Activated naive CD8-positive, alpha-beta T cell treated with anti-CD3 and anti-CD28 coated beads for 36 hours (primary cell): ENCODE results near the gene C1QTNF6. TPM values are rescaled to one million over a fixed set of nuclear protein-coding genes. Genes with fewer than 3 reads are reported as not detected.
"Not testable (repeated sequence)": the region's sequence is repeated elsewhere in the genome, so short reads cannot be mapped to it uniquely, and the experiment has no call there.

ENCODE experiments used
- DNase-seq: peaks from one replicate; pipeline ENCODE4 v3.0.0; 2021
- H3K27ac Mint-ChIP-seq: one replicate; pipeline ENCODE4 v1.8.0; 2022; ENCODE audit warnings: mild to moderate bottlenecking, moderate library complexity, mixed read lengths
- H3K27me3 Mint-ChIP-seq: one replicate; pipeline ENCODE4 v1.8.0; 2022; ENCODE audit warnings: mild to moderate bottlenecking, mixed read lengths
- H3K36me3 Mint-ChIP-seq: one replicate; pipeline ENCODE4 v1.8.0; 2021; ENCODE audit warnings: mild to moderate bottlenecking, mixed read lengths
- H3K4me1 Mint-ChIP-seq: one replicate; pipeline ENCODE4 v1.8.0; 2021; ENCODE audit warnings: mixed read lengths
- H3K4me3 Mint-ChIP-seq: one replicate; pipeline ENCODE4 v1.8.0; 2022; ENCODE audit warnings: mild to moderate bottlenecking, moderate library complexity, mixed read lengths
- H3K9me3 Mint-ChIP-seq: one replicate; pipeline ENCODE4 v1.8.0; 2022; ENCODE audit warnings: mixed read lengths
- total RNA-seq, 2 experiments: library from RNA; stranded (reverse); gene quantifications; one replicate each; pipeline ENCODE4 v1.2.3, GENCODE V29; 2021

C1QTNF6 gene
- 1 to 10 TPM; 2.7 to 3.2 TPM for total RNA-seq

- Mint-ChIP-seq H3K4me3 (no peak within 1 kb of the TSS), H3K27ac (peak within 1 kb of the TSS; percentile 28)
- no peak for DNase-seq
Measured at GRCh38 chr22:37187891-37188761, at the start of gene C1QTNF6. TSS of gene C1QTNF6 (minus strand) at chr22:37188247. CDS start at chr22:37188213, 34 bp downstream.

GRCh38 chr22:37235897-37236607, 48.0 kb upstream of the C1QTNF6 start:
- Mint-ChIP-seq H3K27me3 (no peaks in the 10 kb centered on the region), H3K9me3 (no peaks in the 10 kb centered on the region), H3K36me3 (peaks cover 90% of the 10 kb centered on the region), H3K4me3 (peak overlapping the region; percentile 78), H3K27ac (peak overlapping the region; percentile 95), H3K4me1 (peaks cover 93% of the 10 kb centered on the region)
- DNase-seq: peak; percentile 10

More at GRCh38 chr22:37187891-37188761, at the start of gene C1QTNF6:
- peaks cover 7% of the 10 kb centered on the region for H3K36me3 Mint-ChIP-seq
- no peaks in the 10 kb centered on the region for H3K27me3 Mint-ChIP-seq
- no peaks in the 10 kb centered on the region for H3K9me3 Mint-ChIP-seq
- H3K4me1 Mint-ChIP-seq: peaks cover 58% of the 10 kb centered on the region

- Mint-ChIP-seq H3K27me3 (no peaks in the 10 kb centered on the region), H3K9me3 (no peaks in the 10 kb centered on the region), H3K36me3 (peaks cover 83% of the 10 kb centered on the region), H3K27ac (peak overlapping the region; percentile 95), H3K4me1 (peaks cover 92% of the 10 kb centered on the region), H3K4me3 (peak overlapping the region; percentile 70)
- DNase-seq: peak; percentile 14
Measured at GRCh38 chr22:37234736-37235711, 47.0 kb upstream of the C1QTNF6 start.

- Mint-ChIP-seq H3K9me3 (no peaks in the 10 kb centered on the region), H3K27ac (peak overlapping the region; percentile 95), H3K27me3 (no peaks in the 10 kb centered on the region), H3K4me3 (peak overlapping the region; percentile 61), H3K4me1 (peaks cover 93% of the 10 kb centered on the region), H3K36me3 (peaks cover 84% of the 10 kb centered on the region)
- DNase-seq: peak; percentile 46
Measured at GRCh38 chr22:37233751-37234631, 45.9 kb upstream of the C1QTNF6 start.

- not testable (repeated sequence) for DNase-seq, H3K9me3 Mint-ChIP-seq, H3K27me3 Mint-ChIP-seq
- Mint-ChIP-seq H3K27ac (peak overlapping the region; percentile 95), H3K4me3 (peak overlapping the region; percentile 61), H3K36me3 (peaks cover 84% of the 10 kb centered on the region), H3K4me1 (peaks cover 93% of the 10 kb centered on the region)
Measured at GRCh38 chr22:37233371-37233750, 45.3 kb upstream of the C1QTNF6 start.

GRCh38 chr22:37232140-37232998, 44.3 kb upstream of the C1QTNF6 start:
- H3K9me3 Mint-ChIP-seq: no peaks in the 10 kb centered on the region

GRCh38 chr22:37231406-37232139, 43.5 kb upstream of the C1QTNF6 start:
- peaks cover 87% of the 10 kb centered on the region for H3K4me1 Mint-ChIP-seq
- no peaks in the 10 kb centered on the region for H3K9me3 Mint-ChIP-seq
- peak overlapping the region; percentile 95 for H3K27ac Mint-ChIP-seq
- peak overlapping the region; percentile 76 for H3K4me3 Mint-ChIP-seq
- peaks cover 77% of the 10 kb centered on the region for H3K36me3 Mint-ChIP-seq
- H3K27me3 Mint-ChIP-seq: no peaks in the 10 kb centered on the region
- peak; percentile 69 for DNase-seq

More at GRCh38 chr22:37232140-37232998, 44.3 kb upstream of the C1QTNF6 start:
- Mint-ChIP-seq H3K4me1 (peaks cover 92% of the 10 kb centered on the region), H3K36me3 (peaks cover 84% of the 10 kb centered on the region), H3K27me3 (no peaks in the 10 kb centered on the region), H3K27ac (peak overlapping the region; percentile 95), H3K4me3 (peak overlapping the region; percentile 76)
- DNase-seq: peak; percentile 42

- Mint-ChIP-seq H3K4me3 (peak overlapping the region; percentile 76), H3K27ac (peak overlapping the region; percentile 95), H3K27me3 (no peaks in the 10 kb centered on the region), H3K9me3 (no peaks in the 10 kb centered on the region), H3K36me3 (peaks cover 77% of the 10 kb centered on the region), H3K4me1 (peaks cover 87% of the 10 kb centered on the region)
- peak; percentile 86 for DNase-seq
Measured at GRCh38 chr22:37230673-37231405, 42.8 kb upstream of the C1QTNF6 start.

GRCh38 chr22:37229805-37230672, 42.0 kb upstream of the C1QTNF6 start:
- Mint-ChIP-seq H3K27me3 (no peaks in the 10 kb centered on the region), H3K9me3 (no peaks in the 10 kb centered on the region), H3K27ac (peak overlapping the region; percentile 95), H3K4me1 (peaks cover 88% of the 10 kb centered on the region), H3K4me3 (peak overlapping the region; percentile 78), H3K36me3 (peaks cover 78% of the 10 kb centered on the region)
- peak; percentile 90 for DNase-seq

- H3K4me1 Mint-ChIP-seq: peaks cover 89% of the 10 kb centered on the region
Measured at GRCh38 chr22:37229012-37229804, 41.2 kb upstream of the C1QTNF6 start.

More at GRCh38 chr22:37229012-37229804, 41.2 kb upstream of the C1QTNF6 start:
- Mint-ChIP-seq H3K27ac (peak overlapping the region; percentile 95), H3K4me3 (peak overlapping the region; percentile 78), H3K9me3 (peaks cover 2% of the 10 kb centered on the region), H3K27me3 (no peaks in the 10 kb centered on the region), H3K36me3 (peaks cover 80% of the 10 kb centered on the region)
- DNase-seq: peak; percentile 58
